GM18907 (cell line): ENCODE results near the gene FER.
"Not testable (repeated sequence)": the region's sequence is repeated elsewhere in the genome, so short reads cannot be mapped to it uniquely, and the experiment has no call there.

ENCODE experiments used
- ATAC-seq: cut with Tn5 transposase; IDR thresholded peaks from one replicate; pipeline ENCODE4 v1.9.1; 2021; ENCODE audit warnings: mild to moderate bottlenecking, moderate library complexity; ENCODE audit not compliant: unreplicated experiment

The FER gene

GRCh38 chr5:108797396-108797795, 49.7 kb downstream of the FER start:
- ATAC-seq, result no peak

- ATAC-seq, result no peak
These were observed 50.3 kb downstream of the FER start for GRCh38 chr5:108797986-108798385.

DNA sequence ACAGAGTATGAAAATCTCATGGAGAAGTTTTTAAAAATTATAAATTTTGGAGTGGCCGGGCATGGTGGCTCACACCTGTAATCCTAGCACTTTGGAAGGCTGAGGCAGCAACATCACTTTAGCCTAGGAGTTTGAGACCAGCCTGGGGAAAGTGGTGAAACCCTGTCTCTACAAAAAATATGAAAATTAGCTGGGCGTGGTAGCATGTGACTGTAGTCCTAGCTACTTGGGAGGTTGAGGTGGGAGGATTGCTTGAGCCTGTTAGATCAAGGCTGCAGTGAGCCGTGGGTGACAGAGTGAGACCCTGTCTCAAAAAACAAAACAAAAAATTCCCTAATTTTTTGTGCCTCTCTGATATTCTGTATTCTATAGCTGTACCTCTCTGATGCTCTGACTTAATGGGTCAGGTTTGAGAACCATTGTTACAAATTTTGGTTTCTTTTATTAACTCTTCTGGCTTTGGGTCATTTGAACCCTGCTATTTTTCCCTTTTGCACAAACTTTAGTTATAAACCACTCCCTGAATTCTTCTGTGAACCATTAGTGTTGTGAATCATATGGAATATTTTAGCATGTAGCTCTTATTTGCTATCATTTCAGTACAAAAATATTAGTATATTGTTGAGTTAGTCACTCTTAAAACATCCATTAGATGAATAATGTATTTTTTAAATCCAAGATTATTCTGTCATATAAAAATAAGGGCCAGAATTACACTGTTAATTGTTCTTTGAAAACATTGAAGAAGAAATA, 51.0 kb downstream of the FER start:
- no peak for ATAC-seq

DNA sequence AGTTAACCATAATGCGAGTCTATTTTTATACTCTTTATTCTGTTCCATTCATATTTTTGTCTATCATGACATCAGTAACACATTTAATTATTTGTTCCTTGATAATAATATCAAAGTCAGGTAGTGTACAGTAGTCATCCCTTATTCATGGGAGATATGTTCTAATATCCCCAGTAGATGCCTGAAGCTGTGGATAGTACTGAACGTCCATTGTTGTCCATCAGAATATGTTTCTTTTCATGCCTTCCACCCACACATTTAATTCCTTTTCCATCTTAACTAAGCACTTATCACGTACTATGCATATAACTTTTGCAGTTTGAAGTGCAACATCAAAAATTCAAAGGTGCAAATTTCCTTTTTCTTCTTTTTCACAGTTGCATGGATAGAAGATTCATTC, 53.6 kb downstream of the FER start:
- no peak for ATAC-seq

- no peak for ATAC-seq
These were observed 54.1 kb downstream of the FER start for GRCh38 chr5:108801776-108802175.

- no peak for ATAC-seq
These were observed 63.0 kb downstream of the FER start for GRCh38 chr5:108810717-108811116.

DNA sequence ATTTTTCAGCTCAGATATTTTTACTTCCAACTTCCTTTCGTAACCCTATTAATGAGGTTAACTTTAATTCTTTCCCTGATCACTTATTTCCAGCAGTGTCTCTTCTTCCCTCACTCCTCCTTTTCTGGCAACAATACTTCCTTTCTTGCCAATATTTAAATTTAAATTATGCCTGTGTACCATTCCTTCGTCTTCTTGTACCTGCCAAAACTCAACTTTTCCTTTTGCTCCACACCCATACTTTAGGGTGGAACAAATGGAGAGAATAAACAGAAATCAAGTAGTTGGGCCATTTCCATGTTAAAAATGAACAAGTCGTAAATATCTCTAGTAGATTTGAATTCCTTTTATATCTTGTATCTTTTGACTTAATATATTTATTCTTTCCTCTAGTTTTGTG, 66.0 kb downstream of the FER start:
- ATAC-seq, result no peak

DNA sequence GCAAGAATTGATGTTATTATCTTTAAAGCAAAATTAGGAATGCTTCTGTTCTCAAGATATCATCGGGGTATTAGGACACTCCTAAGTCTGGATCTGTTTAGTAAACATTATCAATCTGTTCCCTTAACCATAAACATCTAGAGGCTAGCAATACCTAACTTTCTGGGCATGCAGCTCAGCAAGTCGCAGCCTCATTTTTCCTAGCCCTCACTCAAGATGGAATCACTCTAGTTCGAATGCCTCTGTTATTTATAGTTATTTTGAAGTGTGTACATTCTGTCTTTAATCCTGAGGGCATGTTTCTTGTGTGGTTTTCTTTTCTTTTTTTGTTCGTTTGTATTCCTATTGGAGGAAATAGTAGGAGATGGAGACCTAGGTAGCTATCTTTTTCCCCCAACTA, 66.9 kb downstream of the FER start:
- ATAC-seq, result no peak

DNA sequence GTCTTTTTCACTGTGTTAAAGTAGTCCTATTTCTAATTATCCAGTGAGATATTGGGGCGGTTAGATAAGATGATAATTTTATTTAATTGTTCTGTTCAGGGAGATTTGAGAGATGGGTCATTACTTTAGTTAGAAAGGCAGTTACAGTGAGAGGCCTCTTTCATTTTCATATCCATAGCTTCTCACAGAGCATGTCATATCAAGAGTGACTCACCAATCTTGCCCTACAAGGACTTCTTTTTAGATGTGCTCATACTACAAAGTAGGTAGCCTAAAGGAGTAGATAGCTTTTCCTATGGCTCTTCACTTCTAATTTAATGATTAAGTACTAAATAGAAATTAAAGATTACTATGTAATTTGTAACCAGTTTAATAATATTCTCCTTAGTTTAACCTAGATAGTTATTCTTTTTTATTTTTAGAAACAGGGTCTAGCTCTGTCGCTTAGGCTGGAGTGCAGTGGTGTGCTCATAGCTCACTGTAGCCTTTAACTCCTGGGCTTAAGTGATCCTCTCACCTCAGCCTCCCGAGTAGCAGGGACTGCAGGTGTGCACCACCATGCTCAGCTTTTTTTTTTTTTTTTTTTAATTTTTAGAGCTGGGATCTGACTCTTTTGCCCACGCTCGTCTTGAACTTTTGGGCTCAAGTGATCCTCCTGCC, 71.0 kb downstream of the FER start:
- peak; percentile 96 for ATAC-seq

GRCh38 chr5:108820983-108821382, 73.3 kb downstream of the FER start:
- ATAC-seq, result no peak

DNA sequence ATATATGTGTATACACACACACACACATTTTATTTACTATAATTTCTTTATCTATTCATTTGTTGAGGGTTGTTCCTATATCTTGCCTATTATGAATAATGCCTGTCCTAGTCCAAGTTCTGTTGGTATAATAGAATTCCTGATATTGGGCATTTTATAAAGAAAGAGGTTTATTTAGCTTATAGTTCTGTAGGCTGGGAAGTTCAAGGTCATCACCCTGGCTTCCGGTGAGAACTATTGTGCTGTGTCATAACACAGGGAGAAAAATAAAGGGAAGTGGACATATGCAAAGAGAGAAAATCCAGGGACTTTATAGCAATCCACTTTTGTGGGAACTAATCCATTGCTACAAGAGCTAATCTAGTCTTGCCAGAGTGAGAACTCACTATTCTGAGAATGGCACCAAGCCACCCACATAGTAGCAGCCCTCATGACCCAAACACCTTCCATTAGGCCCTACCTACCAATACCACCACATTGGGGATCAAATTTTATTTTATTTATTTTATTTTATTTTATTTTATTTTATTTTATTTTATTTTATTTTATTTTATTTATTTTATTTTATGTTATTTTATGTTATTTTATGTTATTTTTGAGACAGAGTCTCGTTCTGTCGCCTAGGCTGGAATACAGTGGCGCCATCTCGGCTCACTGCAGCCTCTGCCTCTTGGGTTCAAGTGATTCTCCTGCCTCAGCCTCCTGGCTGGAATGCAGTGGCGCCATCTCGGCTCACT, 74.7 kb downstream of the FER start:
- no peak for ATAC-seq

- ATAC-seq, result no peak
These were observed 79.4 kb downstream of the FER start for GRCh38 chr5:108827131-108827530.

DNA sequence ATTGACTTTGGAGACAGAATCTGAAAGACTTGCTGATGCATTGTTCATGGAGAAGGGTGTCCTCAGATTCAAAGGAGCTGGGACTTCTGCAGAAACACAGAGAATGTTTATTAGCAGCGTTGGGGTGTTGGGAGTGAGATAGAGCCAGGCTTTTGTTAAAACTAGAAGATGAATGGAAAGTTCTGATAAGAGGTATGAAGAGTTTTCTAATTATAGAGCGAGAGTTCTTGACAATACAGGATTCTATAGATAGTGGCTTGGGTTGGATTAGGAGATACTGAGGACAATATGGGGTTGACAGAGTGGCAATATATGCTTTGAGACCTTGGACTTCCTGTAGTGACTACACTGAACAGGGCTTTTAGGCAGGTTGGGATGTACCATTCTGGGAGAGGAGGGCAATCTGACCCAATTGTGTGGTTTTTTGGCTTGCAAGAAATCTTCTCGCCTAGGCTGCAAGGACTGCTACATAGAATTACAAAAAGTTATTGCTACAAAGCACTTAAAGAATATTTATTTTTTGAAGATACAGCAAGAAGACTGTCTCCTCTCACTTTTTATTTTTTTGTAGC, 83.1 kb downstream of the FER start:
- no peak for ATAC-seq

- no peak for ATAC-seq
These were observed 88.8 kb downstream of the FER start for GRCh38 chr5:108836492-108836891.

DNA sequence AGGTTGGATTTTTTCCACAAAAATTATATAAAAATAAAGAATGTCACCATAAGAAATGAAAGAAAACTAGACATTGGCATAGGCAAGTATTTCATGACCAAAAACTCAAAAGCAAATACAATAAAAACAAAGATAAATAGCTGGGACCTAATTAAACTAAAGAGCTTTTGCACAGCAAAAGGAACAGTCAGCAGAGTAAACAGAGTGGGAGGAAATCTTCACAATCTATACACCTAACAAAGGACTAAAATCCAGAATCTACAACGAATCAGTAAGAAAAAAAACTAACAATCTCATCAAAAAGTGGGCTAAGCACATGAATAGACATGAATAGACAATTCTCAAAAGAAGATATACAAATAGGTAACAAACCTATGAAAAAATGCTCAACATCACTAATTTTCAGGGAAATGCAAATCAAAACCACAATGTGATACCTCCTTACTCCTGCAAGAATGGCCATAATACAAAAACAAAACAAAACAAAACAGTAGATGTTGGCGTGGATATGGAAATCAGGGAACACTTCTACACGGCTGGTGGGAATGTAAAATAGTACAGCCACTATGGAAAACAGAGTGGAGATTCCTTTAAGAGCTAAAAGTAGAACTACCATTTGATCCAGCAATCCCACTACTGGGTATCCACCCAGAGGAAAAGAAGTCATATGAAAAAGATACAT, 94.7 kb downstream of the FER start:
- ATAC-seq, result not testable (repeated sequence)

DNA sequence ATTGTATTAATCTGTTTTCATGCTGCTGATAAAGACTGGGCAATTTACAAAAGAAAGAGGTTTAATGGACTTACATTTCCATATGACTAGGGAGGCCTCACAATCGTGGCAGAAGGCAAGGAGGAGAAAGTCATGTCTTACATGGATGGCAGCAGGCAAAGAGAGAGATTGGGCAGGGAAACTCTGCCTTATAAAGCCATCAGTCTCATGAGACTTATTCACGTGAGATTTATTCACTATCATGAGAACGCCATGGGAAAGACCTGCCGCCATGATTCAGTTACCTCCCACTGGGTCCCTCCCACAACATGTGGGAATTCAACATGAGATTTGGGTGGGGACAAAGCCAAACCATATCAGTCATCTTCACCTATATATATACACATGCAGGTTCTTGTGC, 103.4 kb downstream of the FER start:
- not testable (repeated sequence) for ATAC-seq

- ATAC-seq, result no peak
These were observed 110.2 kb downstream of the FER start for GRCh38 chr5:108857905-108858304.

- ATAC-seq, result peak; percentile 97
These were observed 111.3 kb downstream of the FER start for GRCh38 chr5:108858959-108859358.

DNA sequence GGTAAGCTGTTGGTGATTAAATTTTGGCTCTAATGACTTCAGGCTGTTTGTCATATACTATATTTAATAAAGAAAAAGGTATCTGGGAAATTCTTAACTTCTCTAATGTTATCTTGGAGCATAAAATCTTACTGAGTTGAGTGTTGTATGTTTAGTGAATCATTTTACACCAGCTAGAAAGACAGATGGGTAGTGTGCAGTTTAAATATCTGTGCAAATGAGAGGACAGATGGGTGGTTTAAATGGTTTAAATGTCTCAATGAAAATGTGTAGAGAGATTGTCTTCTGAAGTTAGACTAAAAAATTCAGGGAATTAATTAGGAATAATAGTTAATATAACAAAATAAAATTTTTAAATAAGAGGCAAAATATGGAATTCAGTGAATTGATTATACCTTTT, 114.5 kb downstream of the FER start:
- ATAC-seq, result no peak

DNA sequence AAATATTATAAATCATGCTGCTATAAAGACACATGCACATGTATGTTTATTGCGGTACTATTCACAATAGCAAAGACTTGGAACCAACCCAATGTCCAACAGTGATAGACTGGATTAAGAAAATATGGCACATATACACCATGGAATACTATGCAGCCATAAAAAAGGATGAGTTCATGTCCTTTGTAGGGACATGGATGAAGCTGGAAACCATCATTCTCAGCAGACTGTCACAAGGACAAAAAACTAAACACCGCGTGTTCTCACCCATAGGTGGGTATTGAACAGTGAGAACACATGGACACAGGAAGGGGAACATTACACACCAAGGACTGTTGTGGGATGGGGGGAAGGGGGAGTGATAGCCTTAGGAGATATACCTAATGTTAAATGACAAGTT, 118.4 kb downstream of the FER start:
- not testable (repeated sequence) for ATAC-seq

GRCh38 chr5:108867656-108868055, 120.0 kb downstream of the FER start:
- ATAC-seq, result no peak
